NK-92 (cell line): ENCODE results near the gene ABCA4.
"Not testable (repeated sequence)": the region's sequence is repeated elsewhere in the genome, so short reads cannot be mapped to it uniquely, and the experiment has no call there.

Source experiments
- DNase-seq: peaks from one replicate; lab custom pipeline; 2025; ENCODE audit not compliant: unreplicated experiment; lab: John Stamatoyannopoulos, UW

ABCA4 gene

GRCh38 chr1:94120991-94121390 is at the start of gene ABCA4:
TSS of gene ABCA4 (minus strand) at chr1:94121148. CDS start at chr1:94121045, 103 bp downstream.
- DNase-seq = no peak

GRCh38 chr1:94169126-94169525 is 48.2 kb upstream of the ABCA4 start:
- DNase-seq = no peak

DNA sequence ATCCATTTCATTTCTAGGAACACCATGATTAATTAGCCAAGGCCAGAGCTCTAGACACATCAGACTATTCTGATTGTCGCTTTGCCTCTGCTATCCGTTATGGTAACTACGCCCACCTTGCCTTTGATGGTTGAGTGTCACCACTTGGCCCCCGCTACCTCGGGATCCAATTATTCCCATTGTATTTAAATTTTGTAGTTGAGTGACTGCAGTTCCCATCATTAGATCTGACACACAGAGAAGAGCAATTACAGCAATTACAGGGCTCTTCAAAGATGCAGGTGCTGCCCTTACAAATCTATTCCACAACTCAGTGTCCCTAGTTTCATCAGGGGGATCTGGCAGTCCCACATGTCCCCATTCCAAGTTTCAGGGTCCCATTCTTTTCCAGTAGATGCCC is 44.9 kb upstream of the ABCA4 start:
- DNase-seq = no peak

DNA sequence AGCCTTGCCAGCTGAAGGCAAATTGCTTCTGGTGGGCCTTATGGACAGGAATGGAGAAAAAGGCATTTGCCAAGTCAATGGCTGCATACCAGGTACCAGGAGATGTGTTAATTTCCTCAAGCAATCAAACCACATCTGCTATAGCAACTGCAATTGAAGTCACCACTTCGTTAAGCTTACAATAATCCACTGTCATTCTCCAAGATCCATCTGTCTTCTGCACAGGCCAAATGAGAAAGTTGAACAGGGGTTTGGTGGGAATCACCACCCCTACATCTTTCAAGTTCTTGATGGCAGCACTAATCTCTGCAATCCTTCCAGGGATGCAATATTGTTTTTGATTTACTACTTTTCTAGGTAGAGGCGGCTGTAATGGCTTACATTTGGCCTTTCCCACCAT is 43.9 kb upstream of the ABCA4 start:
- not testable (repeated sequence) for DNase-seq

- DNase-seq = not testable (repeated sequence)
Measured at GRCh38 chr1:94164121-94164520, 43.2 kb upstream of the ABCA4 start.

DNA sequence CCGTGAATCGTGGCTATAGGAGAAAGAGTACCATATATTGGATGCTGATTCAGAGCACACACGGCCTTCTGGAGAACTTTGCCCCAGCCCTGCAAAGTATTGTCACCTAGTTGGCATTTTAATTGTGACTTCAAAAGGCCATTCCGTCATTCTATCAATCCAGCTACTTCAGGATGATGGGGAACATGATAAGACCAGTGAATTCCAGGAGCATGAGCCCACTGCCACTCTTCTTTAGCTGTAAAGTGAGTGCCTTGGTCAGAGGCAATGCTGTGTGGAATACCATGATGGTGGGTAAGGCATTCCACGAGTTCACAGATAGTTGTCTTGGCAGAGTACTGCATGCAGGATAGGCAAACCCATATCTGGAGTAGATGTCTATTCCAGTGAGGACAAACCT is 42.3 kb upstream of the ABCA4 start:
- DNase-seq = not testable (repeated sequence)

- no peak for DNase-seq
Measured at GRCh38 chr1:94160811-94161210, 39.9 kb upstream of the ABCA4 start.

GRCh38 chr1:94156096-94156625 is 35.2 kb upstream of the ABCA4 start:
- DNase-seq = no peak

GRCh38 chr1:94154989-94155388 is 34.0 kb upstream of the ABCA4 start:
- DNase-seq = no peak

- no peak for DNase-seq
Measured at GRCh38 chr1:94153133-94153532, 32.2 kb upstream of the ABCA4 start.

- not testable (repeated sequence) for DNase-seq
Measured at GRCh38 chr1:94149166-94149565, 28.2 kb upstream of the ABCA4 start.

- no peak for DNase-seq
Measured at GRCh38 chr1:94146273-94146672, 25.3 kb upstream of the ABCA4 start.

DNA sequence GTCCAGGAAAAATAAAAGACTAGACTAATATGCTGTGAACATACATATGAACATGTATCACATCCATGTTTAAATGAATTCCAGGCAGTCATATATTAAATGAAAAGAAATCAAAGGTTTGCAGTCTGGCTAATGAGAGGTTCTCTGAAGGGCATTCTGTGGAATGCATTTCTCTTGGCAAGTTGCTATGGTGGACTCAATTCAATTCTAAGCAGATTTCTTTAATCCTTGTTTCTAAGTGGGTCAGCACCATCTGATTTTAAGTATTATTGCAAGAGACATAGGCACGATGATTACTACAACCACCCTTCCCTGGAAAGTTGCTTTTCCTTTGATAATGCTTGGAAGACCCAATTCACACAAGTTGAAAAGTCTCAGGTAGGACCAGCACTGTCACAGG is 23.9 kb upstream of the ABCA4 start:
- DNase-seq = no peak

GRCh38 chr1:94143809-94144176 is 22.8 kb upstream of the ABCA4 start:
- DNase-seq = no peak

DNA sequence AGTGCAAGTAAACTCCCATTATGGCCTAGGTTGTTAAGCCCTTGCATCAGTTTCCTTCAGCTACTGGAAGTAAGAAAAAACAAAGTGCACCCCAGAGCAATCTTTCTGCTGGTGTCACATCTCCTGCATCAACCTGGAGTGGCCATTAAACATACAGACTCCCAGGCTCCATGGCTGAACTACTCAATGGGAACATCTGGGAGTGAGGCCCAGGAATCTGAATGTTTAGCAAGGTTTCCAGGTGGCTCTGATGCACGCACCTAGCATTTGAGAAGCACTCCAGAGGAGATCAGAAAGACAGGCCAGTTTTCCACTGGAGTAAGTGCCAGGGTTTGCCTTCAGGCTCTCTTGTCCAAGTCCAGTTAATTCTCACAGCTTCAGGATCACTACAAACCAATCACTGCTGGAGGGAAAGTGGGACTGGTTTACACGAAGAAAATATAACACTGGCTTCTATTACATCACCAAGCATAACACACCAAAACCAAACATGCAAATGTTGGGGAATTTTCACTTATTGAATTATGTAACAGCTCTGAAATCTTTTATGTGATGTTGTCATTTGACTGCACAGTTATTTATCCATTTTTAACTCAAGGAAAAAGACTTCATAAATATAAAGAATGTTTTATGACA is 22.3 kb upstream of the ABCA4 start:
- no peak for DNase-seq

- no peak for DNase-seq
Measured at GRCh38 chr1:94142583-94142982, 21.6 kb upstream of the ABCA4 start.

- DNase-seq = no peak
Measured at GRCh38 chr1:94142022-94142421, 21.1 kb upstream of the ABCA4 start.

- no peak for DNase-seq
Measured at GRCh38 chr1:94132111-94132510, 11.2 kb upstream of the ABCA4 start.

GRCh38 chr1:94130851-94131595 is 10.1 kb upstream of the ABCA4 start:
- DNase-seq = no peak

DNA sequence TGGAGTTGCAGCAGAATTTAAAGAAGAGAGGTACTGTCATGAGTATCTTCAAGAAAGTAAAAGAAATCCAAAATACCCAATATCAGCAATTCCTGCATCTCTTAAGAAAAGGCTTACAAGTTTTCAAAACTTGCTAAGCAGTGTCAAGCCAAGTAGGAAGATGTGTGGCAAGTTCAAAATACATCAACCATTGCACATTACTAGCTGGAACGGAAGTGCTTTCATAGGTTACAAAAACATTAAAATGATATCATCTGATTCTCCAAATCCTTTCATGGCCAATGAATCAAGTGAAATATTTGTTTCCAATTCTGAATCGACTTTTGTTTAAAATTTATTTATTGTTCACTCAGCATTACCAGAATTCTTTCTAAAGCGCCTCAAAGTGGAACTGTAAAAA is 5.7 kb upstream of the ABCA4 start:
- DNase-seq = no peak

GRCh38 chr1:94125551-94126514 is 4.9 kb upstream of the ABCA4 start:
- no peak for DNase-seq
